ENCODE data around the gene PRSS1. TPM values are rescaled to one million over a fixed set of nuclear protein-coding genes. Genes with fewer than 3 reads are reported as not detected.

PRSS1 gene
- total RNA-seq, 1 experiment from 2014 or later = 7.3 TPM

GRCh38 chr7:142772051-142772450 lies 22.8 kb downstream of the PRSS1 start:
- Histone ChIP-seq H3K4me3 (ENCODE audit: low read depth in 2 of 2, low read length in 2 of 2) (no peak overlapping the region), H3K27me3 (ENCODE audit: control insufficient read depth, insufficient read depth, low read length) (no peaks in the 10 kb centered on the region), H3K9me3 (ENCODE audit: control insufficient read depth, insufficient read depth, low read depth, low read length) (no peaks in the 10 kb centered on the region), H3K4me1 (ENCODE audit: control insufficient read depth, insufficient read depth, low read length) (no peaks in the 10 kb centered on the region), H3K36me3 (ENCODE audit: control insufficient read depth, insufficient read depth, low read length) (no peaks in the 10 kb centered on the region), H3K27ac (ENCODE audit: low read length) (no peak overlapping the region)
- no TSS peak for BruUV-seq (replicated peaks)
- CTCF ChIA-PET = no interaction called here
- DNase-seq (ENCODE audit: low read depth, low spot score) (no peak), ATAC-seq (no peak)
- in situ Hi-C loops (cut with HindIII; ENCODE audit: low pct_unique_long_range_greater_than_20kb, low sequenced_read_pairs) (no loop called here), intact Hi-C loops (cut with micrococcal nuclease; ENCODE audit: unreplicated experiment) (no loop called here)
- TF ChIP-seq CTCF (IDR thresholded peaks at IDR 0.05) = no peak
- POLR2A ChIA-PET = no interaction called here

DNA sequence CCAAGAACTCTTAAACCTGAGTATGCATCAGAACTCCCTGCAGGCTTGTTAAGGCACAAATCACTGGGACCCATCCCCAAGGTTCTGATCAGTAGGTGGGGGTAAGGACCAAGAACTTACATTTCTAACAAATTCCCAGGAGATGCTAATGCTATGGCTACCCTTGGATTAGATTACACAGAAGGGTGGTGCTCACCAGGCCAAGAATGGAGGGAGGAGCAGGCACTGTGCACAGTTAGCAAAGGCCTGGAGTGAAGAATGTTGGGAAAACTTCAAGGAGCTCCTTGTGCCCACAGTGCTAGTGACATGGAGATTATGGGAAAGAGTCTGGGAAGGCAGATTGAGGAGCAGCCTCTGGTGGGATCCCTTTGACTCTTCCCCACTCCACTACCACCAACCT lies 23.4 kb downstream of the PRSS1 start:
- Histone ChIP-seq H3K36me3 (ENCODE audit: control insufficient read depth, insufficient read depth, low read length) (no peaks in the 10 kb centered on the region), H3K27me3 (ENCODE audit: control insufficient read depth, insufficient read depth, low read length) (no peaks in the 10 kb centered on the region), H3K4me1 (ENCODE audit: control insufficient read depth, insufficient read depth, low read length) (no peaks in the 10 kb centered on the region), H3K27ac (ENCODE audit: low read length) (no peak overlapping the region), H3K9me3 (ENCODE audit: control insufficient read depth, insufficient read depth, low read depth, low read length) (no peaks in the 10 kb centered on the region), H3K4me3 (ENCODE audit: low read depth in 2 of 2, low read length in 2 of 2) (no peak overlapping the region)
- TF ChIP-seq SIN3A (IDR thresholded peaks at IDR 0.05; ENCODE audit: borderline replicate concordance, insufficient read depth, low read depth, low read length) = no peak
- no peak for TF ChIP-seq TCF7L2 (IDR thresholded peaks at IDR 0.05; ENCODE audit: low read depth, low read length)
- no peak for TF ChIP-seq CTCF (IDR thresholded peaks at IDR 0.05)
- TF ChIP-seq POLR2AphosphoS5 (IDR thresholded peaks at IDR 0.05; ENCODE audit: low read depth, low read length) = no peak
- TF ChIP-seq REST (IDR thresholded peaks at IDR 0.05; ENCODE audit: insufficient read depth in 1 of 2, low read depth in 2 of 2, low read length in 1 of 2) = no peak
- CTCF ChIA-PET = no interaction called here
- POLR2A ChIA-PET = no interaction called here
- ATAC-seq = no peak
- BruUV-seq (replicated peaks) = no TSS peak
- no peak for DNase-seq (ENCODE audit: low read depth, low spot score)
- in situ Hi-C loops (cut with HindIII; ENCODE audit: low pct_unique_long_range_greater_than_20kb, low sequenced_read_pairs) = no loop called here
- intact Hi-C loops (cut with micrococcal nuclease; ENCODE audit: unreplicated experiment) = no loop called here

GRCh38 chr7:142773230-142773629 lies 24.0 kb downstream of the PRSS1 start:
- no TSS peak for BruUV-seq (replicated peaks)

More at GRCh38 chr7:142773230-142773629, 24.0 kb downstream of the PRSS1 start:
- no peaks in the 10 kb centered on the region for H3K4me1 ChIP-seq (ENCODE audit: control insufficient read depth, insufficient read depth, low read length)
- ATAC-seq = no peak
- H3K4me3 ChIP-seq (ENCODE audit: low read depth in 2 of 2, low read length in 2 of 2) = no peak overlapping the region
- no peaks in the 10 kb centered on the region for H3K36me3 ChIP-seq (ENCODE audit: control insufficient read depth, insufficient read depth, low read length)
- H3K27ac ChIP-seq (ENCODE audit: low read length) = no peak overlapping the region
- in situ Hi-C loops (cut with HindIII; ENCODE audit: low pct_unique_long_range_greater_than_20kb, low sequenced_read_pairs) = no loop called here
- ChIA-PET POLR2A (no interaction called here), CTCF (no interaction called here)
- intact Hi-C loops (cut with micrococcal nuclease; ENCODE audit: unreplicated experiment) = no loop called here
- TF ChIP-seq POLR2AphosphoS5 (IDR thresholded peaks at IDR 0.05; ENCODE audit: low read depth, low read length) (no peak), SIN3A (IDR thresholded peaks at IDR 0.05; ENCODE audit: borderline replicate concordance, insufficient read depth, low read depth, low read length) (no peak), CTCF (IDR thresholded peaks at IDR 0.05) (no peak), TCF7L2 (IDR thresholded peaks at IDR 0.05; ENCODE audit: low read depth, low read length) (no peak), REST (IDR thresholded peaks at IDR 0.05; ENCODE audit: insufficient read depth in 1 of 2, low read depth in 2 of 2, low read length in 1 of 2) (no peak)
- no peak for DNase-seq (ENCODE audit: low read depth, low spot score)
- H3K9me3 ChIP-seq (ENCODE audit: control insufficient read depth, insufficient read depth, low read depth, low read length) = no peaks in the 10 kb centered on the region
- no peaks in the 10 kb centered on the region for H3K27me3 ChIP-seq (ENCODE audit: control insufficient read depth, insufficient read depth, low read length)

Data from Panc1 (cell line).